ENCODE measurements around the gene ZNF580. TPM values are rescaled to one million over a fixed set of nuclear protein-coding genes. Genes with fewer than 3 reads are reported as not detected.

ZNF580 gene
- total RNA-seq, 1 donor from 2014 or later, result 81.2 TPM

- ChIA-PET POLR2A (interaction anchor here (0.6 to 4.5 kb wide), 39 partner anchors 9 to 1484 kb away, joined by 3 to 53 read pairs (median 6); partner anchors contain the start of genes CCDC106, CNOT3, HSPBP1 and ISOC2), CTCF (interaction anchor here (0.9 to 1.7 kb wide), 5 partner anchors 33 to 211 kb away, joined by 3 to 7 read pairs (median 5); no protein-coding TSS in a partner anchor)
- peak; percentile 76 for ATAC-seq (ENCODE audit: low read depth)
- Mint-ChIP-seq H3K9me3 (peaks cover 3% of the 10 kb centered on the region), H3K27ac (peak overlapping the region; percentile 99), H3K27me3 (no peaks in the 10 kb centered on the region), H3K36me3 (ENCODE audit: low read depth) (peaks cover 39% of the 10 kb centered on the region), H3K4me1 (peaks cover 14% of the 10 kb centered on the region), H3K4me3 (peak overlapping the region; percentile 99)
- TF ChIP-seq CTCF (IDR thresholded peaks at IDR 0.05), result no peak
- intact Hi-C loops (cut with micrococcal nuclease), result loop anchor here (1.0 to 2.0 kb wide), 9 partner anchors 12 to 260 kb away; partner anchors contain the start of genes KMT5C, RPL28, ZNF579 and ZNF628
- DNase-seq, result peak; percentile 95
Observed at GRCh38 chr19:55598719-55599467, 41.9 kb upstream of the ZNF580 start.

GRCh38 chr19:55599468-55599841 is 41.3 kb upstream of the ZNF580 start, which contains the start of gene FIZ1:
TSS of gene FIZ1 (minus strand) at chr19:55599517. CDS start at chr19:55597865, 1,652 bp downstream.
- no peak for TF ChIP-seq CTCF (IDR thresholded peaks at IDR 0.05)
- intact Hi-C loops (cut with micrococcal nuclease), result loop anchor here (1.0 to 2.0 kb wide), 9 partner anchors 12 to 260 kb away; partner anchors contain the start of genes KMT5C, RPL28, ZNF579 and ZNF628
- H3K4me1 Mint-ChIP-seq, result peaks cover 17% of the 10 kb centered on the region
- CTCF ChIA-PET, result interaction anchor here (1.1 to 1.7 kb wide), 4 partner anchors 32 to 210 kb away, joined by 3 to 7 read pairs (median 6); no protein-coding TSS in a partner anchor
- H3K36me3 Mint-ChIP-seq (ENCODE audit: low read depth), result peaks cover 38% of the 10 kb centered on the region
- H3K27ac Mint-ChIP-seq, result peak within 1 kb of the TSS; percentile 99
- ATAC-seq (ENCODE audit: low read depth), result peak; percentile 69
- DNase-seq, result peak; percentile 92
- peaks cover 3% of the 10 kb centered on the region for H3K9me3 Mint-ChIP-seq
- POLR2A ChIA-PET, result interaction anchor here (0.7 to 4.5 kb wide), 37 partner anchors 10 to 1484 kb away, joined by 3 to 53 read pairs (median 6); partner anchors contain the start of genes CCDC106, CNOT3, HSPBP1 and ISOC2
- H3K4me3 Mint-ChIP-seq, result peak within 1 kb of the TSS; percentile 99
- H3K27me3 Mint-ChIP-seq, result no peaks in the 10 kb centered on the region

- H3K4me1 Mint-ChIP-seq, result peaks cover 22% of the 10 kb centered on the region
- POLR2A ChIA-PET, result interaction anchor here (0.5 to 4.5 kb wide), 36 partner anchors 9 to 1485 kb away, joined by 3 to 53 read pairs (median 6); partner anchors contain the start of genes CCDC106, CNOT3, HSPBP1 and ISOC2
- CTCF ChIA-PET, result interaction anchor here (1.1 to 1.7 kb wide), 4 partner anchors 31 to 209 kb away, joined by 3 to 7 read pairs (median 6); no protein-coding TSS in a partner anchor
- H3K4me3 Mint-ChIP-seq, result peak within 1 kb of the TSS; percentile 99
- H3K27ac Mint-ChIP-seq, result peak within 1 kb of the TSS; percentile 99
- ATAC-seq (ENCODE audit: low read depth), result peak; percentile 53
- no peaks in the 10 kb centered on the region for H3K27me3 Mint-ChIP-seq
- H3K36me3 Mint-ChIP-seq (ENCODE audit: low read depth), result peaks cover 35% of the 10 kb centered on the region
- peaks cover 3% of the 10 kb centered on the region for H3K9me3 Mint-ChIP-seq
- DNase-seq, result peak; percentile 86
- intact Hi-C loops (cut with micrococcal nuclease), result loop anchor here (1.0 to 10.0 kb wide), 10 partner anchors 13 to 345 kb away; partner anchors contain the start of genes KMT5C, PPP6R1, RPL28 and ZNF579
- no peak for TF ChIP-seq CTCF (IDR thresholded peaks at IDR 0.05)
Observed at GRCh38 chr19:55599842-55600661, 40.8 kb upstream of the ZNF580 start, which contains the start of gene ZNF524. TSS of gene ZNF524 (plus strand) at chr19:55600288. CDS start at chr19:55602113, 1,825 bp downstream.

- peaks cover 30% of the 10 kb centered on the region for H3K36me3 Mint-ChIP-seq (ENCODE audit: low read depth)
- H3K27me3 Mint-ChIP-seq, result no peaks in the 10 kb centered on the region
- H3K4me3 Mint-ChIP-seq, result peak overlapping the region; percentile 75
- CTCF ChIA-PET, result no interaction called here
- POLR2A ChIA-PET, result interaction anchor here (0.5 to 4.5 kb wide), 8 partner anchors 15 to 792 kb away, joined by 3 to 45 read pairs (median 20); partner anchors contain the start of genes CCDC106, U2AF2 and ZNF628
- H3K9me3 Mint-ChIP-seq, result peaks cover 2% of the 10 kb centered on the region
- H3K4me1 Mint-ChIP-seq, result peaks cover 23% of the 10 kb centered on the region
- no peak for ATAC-seq (ENCODE audit: low read depth)
- intact Hi-C loops (cut with micrococcal nuclease), result loop anchor here (10.0 kb wide), 1 partner anchor 346 kb away; the partner anchor contains the start of gene PPP6R1
- peak overlapping the region; percentile 79 for H3K27ac Mint-ChIP-seq
- TF ChIP-seq CTCF (IDR thresholded peaks at IDR 0.05), result no peak
- DNase-seq, result no peak
Observed at GRCh38 chr19:55600662-55601028, 40.2 kb upstream of the ZNF580 start.

All from activated B cell treated with CpG ODN at 0.5 μM for 24 hours (primary cell).